Measurements from ENCODE around the gene SLC22A12.
"Not testable (repeated sequence)": the region's sequence is repeated elsewhere in the genome, so short reads cannot be mapped to it uniquely, and the experiment has no call there.

SLC22A12 gene

DNA sequence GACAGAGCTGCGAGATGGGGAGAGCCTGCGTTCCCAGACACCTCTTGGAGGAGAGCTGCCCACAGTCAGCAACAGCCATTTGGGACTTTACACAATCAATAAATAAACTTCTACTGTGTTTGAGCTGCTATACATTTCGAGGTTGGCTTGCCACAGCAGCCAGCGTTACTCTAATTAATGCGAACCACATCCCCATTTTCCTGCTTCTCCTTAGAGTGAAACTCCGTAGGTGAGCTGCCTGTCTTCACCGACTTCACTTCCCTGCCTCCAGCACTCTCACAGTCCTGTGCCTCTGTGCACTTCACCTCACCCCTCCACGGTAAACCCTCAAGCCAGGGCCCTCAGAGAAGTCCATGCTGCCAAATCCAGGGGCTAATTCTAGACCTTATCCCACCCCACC lies 5.9 kb upstream of the SLC22A12 start:
- DNase-seq (ENCODE audit: low read depth in 1 of 2, low spot score in 1 of 2) = no peak

DNA sequence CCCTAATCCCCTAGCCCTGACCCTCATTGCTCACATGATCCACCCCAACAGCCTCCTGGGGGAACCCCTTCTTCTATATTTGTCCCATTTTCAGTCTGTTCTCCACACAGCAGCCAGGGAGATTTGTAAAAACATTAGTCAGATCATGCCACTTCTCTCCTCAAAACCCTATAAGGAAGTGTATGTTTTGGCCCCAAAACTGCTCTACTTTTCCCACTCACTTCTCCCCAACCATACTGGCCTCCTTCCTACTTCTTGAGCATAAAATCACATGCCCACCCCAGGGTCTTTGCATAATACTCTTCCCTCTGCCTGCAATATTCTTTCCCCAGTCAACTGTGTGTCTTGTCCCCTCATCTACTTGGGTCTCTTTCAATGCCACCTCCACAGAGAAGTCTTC lies 4.7 kb upstream of the SLC22A12 start:
- DNase-seq (ENCODE audit: low read depth in 1 of 2, low spot score in 1 of 2) = no peak

DNA sequence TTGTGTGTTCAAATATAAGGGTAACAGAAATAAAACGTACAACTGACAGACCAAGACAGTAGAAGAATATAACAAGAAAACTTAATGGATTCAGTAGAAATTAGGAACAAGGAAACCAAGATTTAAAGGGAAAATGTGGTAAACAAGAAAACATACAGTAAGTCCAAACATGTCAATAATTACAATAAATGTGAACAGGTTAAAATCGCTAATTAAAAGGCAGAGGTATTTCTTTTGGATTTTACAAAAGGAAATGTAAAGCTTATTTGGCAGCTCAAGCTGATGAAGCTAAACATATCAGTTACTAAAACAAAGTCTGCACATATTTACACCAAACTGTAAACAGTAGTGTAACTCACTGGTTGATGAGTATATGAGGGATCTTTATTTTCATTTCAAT lies 2.3 kb upstream of the SLC22A12 start:
- no peak for DNase-seq (ENCODE audit: low read depth in 1 of 2, low spot score in 1 of 2)

DNA sequence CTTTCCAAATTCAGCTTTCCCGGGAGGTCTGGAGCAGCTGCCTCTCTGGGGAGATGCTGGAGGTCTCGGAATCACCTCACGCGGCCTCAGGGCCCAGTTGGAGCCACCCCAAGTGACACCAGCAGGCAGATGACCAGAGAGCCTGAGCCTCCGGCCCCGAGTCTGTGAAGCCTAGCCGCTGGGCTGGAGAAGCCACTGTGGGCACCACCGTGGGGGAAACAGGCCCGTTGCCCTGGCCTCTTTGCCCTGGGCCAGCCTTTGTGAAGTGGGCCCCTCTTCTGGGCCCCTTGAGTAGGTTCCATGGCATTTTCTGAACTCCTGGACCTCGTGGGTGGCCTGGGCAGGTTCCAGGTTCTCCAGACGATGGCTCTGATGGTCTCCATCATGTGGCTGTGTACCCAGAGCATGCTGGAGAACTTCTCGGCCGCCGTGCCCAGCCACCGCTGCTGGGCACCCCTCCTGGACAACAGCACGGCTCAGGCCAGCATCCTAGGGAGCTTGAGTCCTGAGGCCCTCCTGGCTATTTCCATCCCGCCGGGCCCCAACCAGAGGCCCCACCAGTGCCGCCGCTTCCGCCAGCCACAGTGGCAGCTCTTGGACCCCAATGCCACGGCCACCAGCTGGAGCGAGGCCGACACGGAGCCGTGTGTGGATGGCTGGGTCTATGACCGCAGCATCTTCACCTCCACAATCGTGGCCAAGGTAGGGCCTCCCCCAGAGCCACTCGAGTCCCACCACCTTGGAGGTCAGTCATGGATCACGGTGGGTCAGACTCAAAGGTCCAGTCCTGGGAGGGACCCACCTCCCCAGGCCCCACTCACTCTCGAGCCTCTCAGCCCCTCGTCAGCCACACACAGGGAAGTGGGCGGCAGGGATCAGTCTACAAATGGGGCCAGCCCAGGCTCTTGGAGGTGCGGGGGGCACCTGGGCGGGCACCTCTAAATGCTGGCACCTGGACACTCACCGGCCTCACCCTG lies 525 bp downstream of the SLC22A12 start:
- DNase-seq (ENCODE audit: low read depth in 1 of 2, low spot score in 1 of 2) = no peak

DNA sequence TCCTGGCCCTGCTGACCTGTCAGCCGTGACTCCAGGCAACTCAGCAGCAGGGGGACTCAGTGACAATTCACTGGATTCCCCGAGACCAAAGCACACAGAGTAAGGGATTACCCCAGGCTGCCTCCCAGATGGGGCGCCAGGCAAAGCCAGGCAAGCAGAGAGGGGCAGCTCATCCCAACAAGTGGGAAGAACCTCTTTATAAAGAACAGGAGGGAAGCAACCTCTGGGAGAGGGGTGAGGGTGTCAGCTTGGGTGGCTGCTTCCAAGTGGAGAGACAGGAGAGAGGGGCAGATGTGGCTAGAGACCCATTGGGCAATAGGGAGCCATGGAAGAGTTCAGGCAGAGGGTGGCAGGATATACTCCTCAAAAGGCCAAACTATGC lies 1.2 kb downstream of the SLC22A12 start:
- DNase-seq (ENCODE audit: low read depth in 1 of 2, low spot score in 1 of 2) = no peak

DNA sequence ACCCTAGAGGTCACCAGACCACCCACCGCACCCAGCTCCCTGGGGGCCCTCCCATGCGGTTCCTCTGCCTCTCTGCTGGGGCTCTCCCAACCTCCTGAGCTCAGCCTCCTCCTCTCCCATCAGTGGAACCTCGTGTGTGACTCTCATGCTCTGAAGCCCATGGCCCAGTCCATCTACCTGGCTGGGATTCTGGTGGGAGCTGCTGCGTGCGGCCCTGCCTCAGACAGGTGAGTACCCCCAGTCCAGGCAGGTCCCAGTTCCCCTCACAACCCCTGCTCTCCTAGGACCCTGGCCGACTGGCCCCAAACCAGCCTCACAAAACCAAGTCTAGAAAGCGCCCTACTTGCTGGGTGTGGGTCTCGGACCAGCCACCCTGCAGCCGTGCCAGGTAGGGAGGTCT lies 1.6 kb downstream of the SLC22A12 start:
- DNase-seq (ENCODE audit: low read depth in 1 of 2, low spot score in 1 of 2) = no peak

DNA sequence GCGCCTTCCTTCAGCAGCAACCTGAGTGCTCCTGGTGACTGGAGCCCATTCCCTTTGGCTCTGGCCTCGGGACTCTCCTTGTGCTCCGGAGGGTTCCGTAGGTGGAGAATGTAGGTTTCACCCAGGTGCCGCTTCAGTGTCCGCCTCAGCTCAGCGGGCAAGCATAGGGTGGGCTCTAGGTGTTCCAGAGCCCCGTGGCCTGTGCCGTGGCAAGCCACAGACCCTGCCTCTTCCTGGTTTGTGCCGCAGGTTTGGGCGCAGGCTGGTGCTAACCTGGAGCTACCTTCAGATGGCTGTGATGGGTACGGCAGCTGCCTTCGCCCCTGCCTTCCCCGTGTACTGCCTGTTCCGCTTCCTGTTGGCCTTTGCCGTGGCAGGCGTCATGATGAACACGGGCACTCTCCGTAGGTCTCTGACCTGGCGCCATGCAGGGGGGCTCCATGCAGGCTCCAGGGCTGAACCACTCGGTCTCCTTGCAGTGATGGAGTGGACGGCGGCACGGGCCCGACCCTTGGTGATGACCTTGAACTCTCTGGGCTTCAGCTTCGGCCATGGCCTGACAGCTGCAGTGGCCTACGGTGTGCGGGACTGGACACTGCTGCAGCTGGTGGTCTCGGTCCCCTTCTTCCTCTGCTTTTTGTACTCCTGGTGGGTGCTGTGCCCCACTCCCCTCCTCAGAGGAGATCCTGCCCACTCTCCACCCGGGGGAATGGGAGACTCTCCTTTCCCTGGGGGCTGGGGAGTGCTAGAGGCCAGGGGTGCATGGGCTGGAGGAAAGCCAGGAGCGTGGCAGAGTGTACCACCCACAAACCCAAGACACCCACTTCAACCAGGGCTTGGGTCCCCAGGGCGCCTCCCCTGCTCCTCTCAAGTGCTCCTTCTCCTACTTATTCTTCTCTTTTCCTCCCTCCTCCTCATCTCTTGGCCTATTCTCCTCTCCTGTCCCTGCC lies 2.4 kb downstream of the SLC22A12 start:
- DNase-seq (ENCODE audit: low read depth in 1 of 2, low spot score in 1 of 2) = no peak

DNA sequence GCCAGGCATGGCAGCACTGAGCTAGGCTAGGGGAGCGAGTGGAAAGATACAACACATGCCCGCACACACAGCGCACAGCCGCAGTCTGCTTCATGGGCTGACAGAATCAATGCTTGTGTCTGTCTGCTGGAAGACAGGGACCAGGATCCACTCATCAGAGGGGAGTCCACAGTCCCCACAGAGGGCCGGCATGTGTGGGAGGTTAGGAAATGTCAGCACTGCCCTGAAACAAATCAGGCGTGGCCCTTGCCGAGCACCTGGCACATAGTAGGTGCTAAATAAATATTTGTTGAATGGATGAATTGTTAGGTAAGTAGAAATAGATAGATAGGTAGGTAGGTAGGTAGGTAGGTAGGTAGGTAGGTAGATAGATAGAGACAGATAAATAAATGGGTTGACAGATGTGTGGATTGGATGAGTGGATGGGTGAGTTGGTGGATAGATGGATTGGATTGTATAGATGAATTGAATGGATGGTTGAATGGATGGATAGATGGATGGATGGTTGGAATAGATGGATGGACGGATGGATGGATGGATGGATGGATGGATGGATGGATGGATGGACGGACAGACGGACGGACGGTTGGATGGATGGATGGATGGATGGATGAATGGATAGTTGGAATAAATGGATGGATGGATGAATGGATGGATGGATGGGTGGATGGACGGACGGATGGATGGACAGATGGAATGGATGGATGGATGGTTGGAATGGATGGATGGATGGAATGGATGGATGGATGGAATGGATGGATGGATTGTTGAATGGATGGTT lies 3.3 kb downstream of the SLC22A12 start:
- no peak for DNase-seq (ENCODE audit: low read depth in 1 of 2, low spot score in 1 of 2)

DNA sequence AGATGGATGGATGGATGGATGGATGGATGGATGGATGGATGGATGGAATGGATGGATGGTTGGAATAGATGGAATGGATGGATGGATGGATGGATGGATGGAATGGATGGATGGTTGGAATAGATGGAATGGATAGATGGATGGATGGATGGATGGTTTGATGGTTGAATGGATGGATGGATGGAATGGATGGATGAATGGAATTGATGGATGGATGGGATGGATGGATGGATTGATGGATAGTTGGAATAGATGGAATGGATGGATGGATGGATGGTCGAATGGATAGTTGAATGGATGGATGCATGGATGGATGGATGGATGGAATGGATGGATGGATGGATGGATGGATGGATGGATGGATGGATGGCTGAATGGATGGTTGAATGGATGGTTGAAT lies 4.9 kb downstream of the SLC22A12 start:
- not testable (repeated sequence) for DNase-seq (ENCODE audit: low read depth in 1 of 2, low spot score in 1 of 2)

DNA sequence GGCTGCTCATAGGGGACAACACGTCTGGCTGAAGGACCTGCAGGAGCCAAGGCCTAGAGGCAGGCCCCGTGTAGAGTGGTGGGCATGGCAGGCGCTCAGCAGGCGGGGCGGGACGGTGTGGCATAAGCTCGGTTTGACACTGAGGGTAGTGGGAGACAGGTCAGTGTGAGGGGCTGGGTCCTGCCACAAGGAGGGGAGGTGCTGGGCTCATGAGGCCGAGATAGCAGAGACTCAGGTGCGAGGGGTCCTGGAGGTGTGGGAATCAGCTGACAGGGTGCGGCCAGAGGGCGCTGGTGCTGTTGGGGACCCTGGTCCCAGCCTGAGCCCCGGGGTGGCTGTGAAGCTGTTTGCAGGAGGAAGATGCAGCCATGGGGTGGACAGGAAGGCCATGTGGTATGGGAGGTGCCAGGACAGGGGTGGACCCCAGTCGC lies 6.7 kb downstream of the SLC22A12 start:
- DNase-seq (ENCODE audit: low read depth in 1 of 2, low spot score in 1 of 2) = no peak

DNA sequence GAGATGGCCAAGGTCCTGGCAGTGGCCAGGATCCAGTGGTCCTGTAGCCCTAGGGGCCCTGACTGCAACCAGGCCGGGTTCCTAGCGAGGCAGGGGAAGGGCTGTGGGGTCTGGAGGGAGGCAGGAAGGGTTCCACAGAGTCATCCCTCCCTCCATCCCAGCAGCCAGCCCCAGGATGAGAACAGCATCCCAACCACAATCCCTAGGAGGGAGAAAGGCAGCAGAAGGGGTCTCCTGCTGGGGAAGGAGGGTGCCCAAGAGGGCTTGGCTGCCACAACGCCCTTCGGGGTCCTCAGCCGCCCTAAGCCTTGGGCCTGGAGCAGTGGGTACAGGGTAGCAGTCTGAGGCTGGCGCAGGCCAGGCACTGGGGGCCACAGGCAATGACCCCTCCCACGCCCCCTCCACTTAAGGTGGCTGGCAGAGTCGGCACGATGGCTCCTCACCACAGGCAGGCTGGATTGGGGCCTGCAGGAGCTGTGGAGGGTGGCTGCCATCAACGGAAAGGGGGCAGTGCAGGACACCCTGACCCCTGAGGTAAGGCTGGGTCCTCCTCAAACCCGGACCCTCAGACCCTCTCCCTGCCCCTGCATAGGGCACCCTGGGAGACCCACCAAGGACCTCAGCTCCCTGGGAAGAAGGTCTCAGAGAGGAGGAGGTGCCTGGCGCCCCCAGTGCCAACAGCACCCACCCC lies 7.2 kb downstream of the SLC22A12 start:
- DNase-seq (ENCODE audit: low read depth in 1 of 2, low spot score in 1 of 2) = no peak

DNA sequence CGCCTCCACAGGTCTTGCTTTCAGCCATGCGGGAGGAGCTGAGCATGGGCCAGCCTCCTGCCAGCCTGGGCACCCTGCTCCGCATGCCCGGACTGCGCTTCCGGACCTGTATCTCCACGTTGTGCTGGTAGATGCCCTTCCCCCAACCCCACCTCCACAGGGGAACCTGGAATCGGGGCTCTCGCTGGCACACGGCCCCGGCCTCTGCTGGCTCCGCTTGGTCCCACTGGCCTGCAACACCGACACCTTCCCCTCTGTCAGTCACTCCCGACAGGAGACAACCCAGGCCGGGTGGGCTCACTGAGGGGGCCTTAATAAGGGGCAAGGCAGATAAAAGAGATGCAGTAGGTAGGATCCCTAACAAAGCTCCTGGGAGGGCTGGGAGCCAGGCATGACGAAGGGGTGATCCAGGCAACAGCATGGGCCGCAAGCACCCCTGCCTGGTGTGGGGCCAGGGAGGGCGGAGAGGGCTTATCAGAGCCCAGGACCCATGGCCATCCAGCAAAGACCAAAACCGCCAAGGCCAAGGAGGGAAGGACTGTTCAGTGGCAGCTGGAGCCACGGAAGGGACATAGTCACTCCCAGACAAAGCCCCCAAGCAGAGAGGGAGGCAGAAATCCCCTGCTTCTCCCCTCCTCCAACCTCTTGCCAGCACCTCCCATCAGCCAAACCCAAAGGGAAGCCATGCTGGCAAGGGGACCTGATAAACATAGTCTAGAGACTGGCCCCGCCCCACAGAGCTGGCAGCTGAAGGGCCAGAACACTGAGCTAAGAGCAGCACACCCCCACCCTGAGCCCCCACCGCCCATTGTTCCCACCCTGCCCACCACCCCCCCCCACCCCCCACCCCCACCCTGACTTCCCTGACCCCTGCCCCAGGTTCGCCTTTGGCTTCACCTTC lies 8.0 kb downstream of the SLC22A12 start:
- no peak for DNase-seq (ENCODE audit: low read depth in 1 of 2, low spot score in 1 of 2)

DNA sequence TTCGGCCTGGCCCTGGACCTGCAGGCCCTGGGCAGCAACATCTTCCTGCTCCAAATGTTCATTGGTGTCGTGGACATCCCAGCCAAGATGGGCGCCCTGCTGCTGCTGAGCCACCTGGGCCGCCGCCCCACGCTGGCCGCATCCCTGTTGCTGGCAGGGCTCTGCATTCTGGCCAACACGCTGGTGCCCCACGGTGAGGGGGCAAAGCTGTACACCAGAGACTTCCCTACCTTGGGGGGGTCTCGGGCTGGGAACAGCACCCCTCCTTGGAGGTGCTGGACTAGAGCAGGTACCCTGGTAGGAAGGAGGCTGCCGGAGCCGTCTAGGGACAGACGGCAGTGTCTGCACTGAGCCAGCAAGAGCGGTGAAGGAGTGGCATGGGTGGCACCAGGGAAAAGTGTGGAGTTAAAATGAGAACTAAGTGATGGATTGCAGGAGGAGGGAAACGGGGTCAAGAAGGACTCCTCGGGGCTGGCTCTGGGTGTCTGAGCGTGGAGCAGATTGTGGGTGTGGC lies 8.7 kb downstream of the SLC22A12 start:
- no peak for DNase-seq (ENCODE audit: low read depth in 1 of 2, low spot score in 1 of 2)

DNA sequence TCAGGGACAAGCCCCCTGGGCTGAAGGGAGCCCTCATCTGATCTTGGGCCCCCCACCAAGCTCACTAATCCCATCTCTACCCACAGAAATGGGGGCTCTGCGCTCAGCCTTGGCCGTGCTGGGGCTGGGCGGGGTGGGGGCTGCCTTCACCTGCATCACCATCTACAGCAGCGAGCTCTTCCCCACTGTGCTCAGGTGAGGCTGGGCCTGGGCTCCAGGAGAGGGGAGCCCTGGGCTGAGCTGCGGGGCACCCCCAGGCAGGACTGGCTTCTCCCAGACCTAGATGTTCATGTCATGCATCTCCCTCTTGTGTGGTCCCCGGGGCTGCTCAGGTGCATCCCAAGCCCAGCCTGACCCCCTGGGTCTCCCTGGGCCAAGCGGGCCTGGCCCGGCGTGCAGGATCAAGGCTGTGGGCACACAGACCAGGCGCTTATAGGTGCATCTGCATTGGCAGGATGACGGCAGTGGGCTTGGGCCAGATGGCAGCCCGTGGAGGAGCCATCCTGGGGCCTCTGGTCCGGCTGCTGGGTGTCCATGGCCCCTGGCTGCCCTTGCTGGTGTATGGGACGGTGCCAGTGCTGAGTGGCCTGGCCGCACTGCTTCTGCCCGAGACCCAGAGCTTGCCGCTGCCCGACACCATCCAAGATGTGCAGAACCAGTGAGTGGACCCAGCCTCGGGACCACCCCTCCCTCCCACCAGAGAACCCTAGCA lies 9.4 kb downstream of the SLC22A12 start:
- DNase-seq (ENCODE audit: low read depth in 1 of 2, low spot score in 1 of 2) = no peak

DNA sequence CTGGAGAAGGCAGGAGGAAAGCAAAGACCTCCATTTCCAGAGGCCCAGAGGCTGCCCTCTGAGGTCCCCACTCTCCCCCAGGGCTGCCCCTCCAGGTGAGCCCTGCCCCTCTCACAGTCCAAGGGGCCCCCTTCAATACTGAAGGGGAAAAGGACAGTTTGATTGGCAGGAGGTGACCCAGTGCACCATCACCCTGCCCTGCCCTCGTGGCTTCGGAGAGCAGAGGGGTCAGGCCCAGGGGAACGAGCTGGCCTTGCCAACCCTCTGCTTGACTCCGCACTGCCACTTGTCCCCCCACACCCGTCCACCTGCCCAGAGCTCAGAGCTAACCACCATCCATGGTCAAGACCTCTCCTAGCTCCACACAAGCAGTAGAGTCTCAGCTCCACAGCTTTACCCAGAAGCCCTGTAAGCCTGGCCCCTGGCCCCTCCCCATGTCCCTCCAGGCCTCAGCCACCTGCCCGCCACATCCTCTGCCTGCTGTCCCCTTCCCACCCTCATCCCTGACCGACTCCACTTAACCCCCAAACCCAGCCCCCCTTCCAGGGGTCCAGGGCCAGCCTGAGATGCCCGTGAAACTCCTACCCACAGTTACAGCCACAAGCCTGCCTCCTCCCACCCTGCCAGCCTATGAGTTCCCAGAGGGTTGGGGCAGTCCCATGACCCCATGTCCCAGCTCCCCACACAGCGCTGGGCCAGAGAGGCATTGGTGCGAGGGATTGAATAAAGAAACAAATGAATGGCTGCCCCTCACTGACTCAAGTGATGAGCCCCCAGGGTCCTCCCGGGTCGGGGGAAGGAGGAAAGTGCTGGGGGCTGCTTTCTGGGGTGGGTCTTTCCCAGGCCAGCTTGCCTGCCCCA lies 10.8 kb downstream of the SLC22A12 start:
- no peak for DNase-seq (ENCODE audit: low read depth in 1 of 2, low spot score in 1 of 2)

DNA sequence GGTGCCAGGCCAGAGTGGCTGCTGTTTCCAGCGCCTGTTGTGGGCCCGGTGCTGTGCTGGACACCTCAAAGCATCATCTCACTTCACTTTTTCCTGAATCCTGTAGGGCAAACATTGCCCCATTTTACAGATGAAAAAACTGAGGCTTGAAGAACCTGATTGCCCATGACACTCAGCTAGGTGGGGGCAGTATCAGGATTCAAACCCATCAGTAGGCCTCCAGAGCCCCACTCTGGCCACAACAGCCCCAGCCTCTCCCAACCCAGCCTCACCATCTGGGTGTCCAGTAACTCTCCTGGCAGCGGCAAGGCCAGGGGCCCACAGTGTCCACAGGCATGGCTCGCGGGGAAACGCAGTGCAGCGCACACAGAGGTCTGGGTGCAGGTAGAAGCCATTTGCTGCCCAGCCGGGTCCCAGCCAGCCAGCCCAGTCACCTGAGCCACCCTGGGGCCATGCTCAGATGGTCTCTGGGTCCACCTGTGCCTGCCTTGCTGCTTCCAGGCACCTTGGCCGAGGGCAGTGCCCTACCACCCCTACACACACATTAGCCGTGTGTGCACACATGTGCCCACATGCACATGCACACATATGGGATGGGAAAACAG lies 11.5 kb downstream of the SLC22A12 start:
- no peak for DNase-seq (ENCODE audit: low read depth in 1 of 2, low spot score in 1 of 2)

DNA sequence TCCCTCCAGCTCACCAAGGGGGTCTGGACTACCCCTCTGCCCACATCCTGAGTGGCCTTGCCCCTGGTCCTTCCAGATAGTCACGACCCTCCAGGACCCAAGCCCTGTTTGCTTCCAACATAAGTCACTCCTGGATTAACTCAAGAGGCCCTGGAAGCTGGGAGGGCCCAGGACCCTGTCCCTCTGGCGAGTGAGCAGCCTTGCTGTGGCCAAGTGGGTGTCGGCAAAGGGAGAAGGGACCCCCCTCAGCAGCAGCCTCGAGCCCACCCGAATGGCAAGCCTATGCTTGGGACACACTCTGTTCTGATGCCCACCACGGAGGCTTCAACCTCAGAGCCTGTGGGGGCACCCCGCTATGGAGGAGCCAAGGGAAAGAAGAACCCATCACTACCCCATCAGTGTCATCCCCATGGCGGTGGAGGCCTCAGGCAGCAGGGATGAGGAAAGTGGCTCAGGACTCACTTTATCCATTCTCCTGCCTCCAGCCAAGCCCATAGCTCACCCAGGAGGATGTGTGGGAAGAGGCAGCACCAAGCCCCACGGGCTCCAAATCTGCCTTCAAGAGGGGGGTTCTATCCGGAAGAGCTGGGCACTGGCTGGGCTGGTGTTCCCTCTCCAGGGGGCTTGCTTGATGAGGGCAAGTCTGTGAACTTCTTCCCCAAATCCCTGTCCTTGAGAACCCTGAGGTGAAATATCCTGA lies 12.5 kb downstream of the SLC22A12 start:
- DNase-seq (ENCODE audit: low read depth in 1 of 2, low spot score in 1 of 2) = no peak
